ENCODE measurements around the gene C9orf78.

DNA sequence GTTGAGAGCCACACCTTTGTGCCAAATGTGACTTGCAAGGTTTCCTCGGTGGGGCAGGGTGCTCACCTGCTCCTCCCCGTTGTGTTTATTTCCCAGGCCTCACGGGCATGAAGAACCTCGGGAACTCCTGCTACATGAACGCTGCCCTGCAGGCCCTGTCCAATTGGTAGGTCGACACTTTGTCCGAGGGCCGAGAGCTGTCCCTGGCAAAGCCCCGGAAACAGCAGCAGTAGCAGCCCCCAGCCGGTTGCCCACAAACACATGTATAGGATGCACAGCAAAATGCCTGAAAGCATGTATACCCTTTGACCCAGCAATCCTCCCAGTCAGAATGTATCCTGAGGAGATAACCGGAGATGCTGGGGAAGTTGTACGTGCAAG, 26.4 kb upstream of the C9orf78 start:
- no peak for TF ChIP-seq EZH2 (IDR thresholded peaks at IDR 0.05; ENCODE audit: low read length, unreplicated experiment)
- TF ChIP-seq, protein P1, sequence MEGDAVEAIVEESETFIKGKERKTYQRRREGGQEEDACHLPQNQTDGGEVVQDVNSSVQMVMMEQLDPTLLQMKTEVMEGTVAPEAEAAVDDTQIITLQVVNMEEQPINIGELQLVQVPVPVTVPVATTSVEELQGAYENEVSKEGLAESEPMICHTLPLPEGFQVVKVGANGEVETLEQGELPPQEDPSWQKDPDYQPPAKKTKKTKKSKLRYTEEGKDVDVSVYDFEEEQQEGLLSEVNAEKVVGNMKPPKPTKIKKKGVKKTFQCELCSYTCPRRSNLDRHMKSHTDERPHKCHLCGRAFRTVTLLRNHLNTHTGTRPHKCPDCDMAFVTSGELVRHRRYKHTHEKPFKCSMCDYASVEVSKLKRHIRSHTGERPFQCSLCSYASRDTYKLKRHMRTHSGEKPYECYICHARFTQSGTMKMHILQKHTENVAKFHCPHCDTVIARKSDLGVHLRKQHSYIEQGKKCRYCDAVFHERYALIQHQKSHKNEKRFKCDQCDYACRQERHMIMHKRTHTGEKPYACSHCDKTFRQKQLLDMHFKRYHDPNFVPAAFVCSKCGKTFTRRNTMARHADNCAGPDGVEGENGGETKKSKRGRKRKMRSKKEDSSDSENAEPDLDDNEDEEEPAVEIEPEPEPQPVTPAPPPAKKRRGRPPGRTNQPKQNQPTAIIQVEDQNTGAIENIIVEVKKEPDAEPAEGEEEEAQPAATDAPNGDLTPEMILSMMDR (conservative IDR thresholded peaks at IDR 0.05; ENCODE audit: low read depth, low read length) = no peak

All from PC-3 (cell line).